K562 (cell line): Measurements from ENCODE around the gene VPS18. TPM values are rescaled to one million over a fixed set of nuclear protein-coding genes. Genes with fewer than 3 reads are reported as not detected.

Source experiments
- ELF2 ChIP-seq: fragments of 250-450 bp; sonication (Bioruptor Pico); IDR thresholded peaks from 2 replicates; pipeline ENCODE4 v1.5.0; 2021; ENCODE audit warnings: mild to moderate bottlenecking
- EWSR1 ChIP-seq: fragments of 450-650 bp; IDR thresholded peaks from 2 replicates; pipeline ENCODE4 v1.6.1; 2018; ENCODE audit warnings: borderline replicate concordance, mild to moderate bottlenecking, low read depth, moderate library complexity; ENCODE audit not compliant: partially characterized antibody
- MTF1 ChIP-seq: fragments of 250-450 bp; sonication (Bioruptor Pico); IDR thresholded peaks from 2 replicates; pipeline ENCODE4 v1.9.0; 2021; ENCODE audit warnings: moderate library complexity, mild to moderate bottlenecking, inconsistent platforms, borderline replicate concordance
- NBN ChIP-seq: fragments of 450-650 bp; IDR thresholded peaks from 2 replicates; pipeline ENCODE4 v1.6.1; 2016; ENCODE audit warnings: low read depth, mild to moderate bottlenecking
- NUFIP1 ChIP-seq: fragments of 450-650 bp; IDR thresholded peaks from 2 replicates; pipeline ENCODE4 v1.6.1; 2018; ENCODE audit not compliant: partially characterized antibody
- SIRT6 ChIP-seq: IDR thresholded peaks from one replicate; pipeline ENCODE4 v1.6.1; 2012; ENCODE audit warnings: low read depth, mild to moderate bottlenecking, control low read depth, inconsistent platforms, low read length, moderate library complexity
- SMAD4 ChIP-seq: fragments of 250-450 bp; sonication (Bioruptor Pico); conservative IDR thresholded peaks from 2 replicates; pipeline ENCODE4 v1.8.0; 2021; ENCODE audit warnings: inconsistent platforms, mild to moderate bottlenecking, moderate library complexity
- TRIM24 ChIP-seq, 2 experiments: fragments of 450-650 bp; IDR thresholded peaks; 2 replicates each; pipeline ENCODE4 v1.6.1; 2016
- TRIM28 ChIP-seq: fragments of 450-650 bp; IDR thresholded peaks from 2 replicates; pipeline ENCODE4 v1.6.1; 2017
- ZNF707 ChIP-seq: fragments of 250-450 bp; sonication (Bioruptor Pico); conservative IDR thresholded peaks from 2 replicates; pipeline ENCODE4 v1.8.0; 2022; ENCODE audit warnings: inconsistent platforms, mild to moderate bottlenecking, moderate library complexity
- polyA plus RNA-seq, 8 experiments: library from polyadenylated mRNA; depleted of rRNA in 4 of 8; stranded (reverse) in 5 of 8; unstranded in 3 of 8; fragments of >200 nt; fragmentation: Nextera tagmentation in 2 of 8; fragmentation: Illumina TruSeq in 1 of 8; extraction: Ambion mirVana in 2 of 8; extraction: Trizol in 1 of 8; gene quantifications; 2 replicates each; pipeline versions ENCODE4 v1.2.1 to v1.2.3, GENCODE V29; 2011 to 2014; ENCODE audit warnings: inconsistent platforms in 1 of 8, missing spikeins in 1 of 8
- total RNA-seq, 7 experiments: library from RNA; depleted of rRNA in 6 of 7; stranded (reverse); fragments of >200 nt in 6 of 7; fragmentation: Illumina TruSeq in 2 of 7; extraction: Trizol in 2 of 7; gene quantifications; 2 replicates each; pipeline versions ENCODE4 v1.2.1 to v1.2.3, GENCODE V29; 2011 to 2021; ENCODE audit warnings: low replicate concordance in 1 of 7
- TF ChIP-seq, protein P1 (sequence below), 2 experiments: fragments of 450-650 bp; IDR thresholded peaks; 2 replicates each; pipeline ENCODE4 v1.6.1; 2018; ENCODE audit warnings: mild to moderate bottlenecking in 2 of 2, low read depth in 1 of 2; ENCODE audit not compliant: partially characterized antibody in 2 of 2
- TF ChIP-seq, protein P2 (sequence below): fragments of 450-650 bp; IDR thresholded peaks from 2 replicates; pipeline ENCODE4 v1.6.1; 2014; ENCODE audit warnings: low read depth, mild to moderate bottlenecking, moderate library complexity, borderline replicate concordance
- TF ChIP-seq, protein P3 (sequence below): fragments of 450-650 bp; IDR thresholded peaks from 2 replicates; pipeline ENCODE4 v1.6.1; 2016; ENCODE audit warnings: missing biosample characterization, missing genetic modification characterization
- TF ChIP-seq, protein P4 (sequence below), 2 experiments: IDR thresholded peaks; 2 replicates each; pipeline ENCODE4 v1.6.1; 2011; ENCODE audit warnings: borderline replicate concordance in 1 of 2, control low read depth in 1 of 2, low read depth in 1 of 2, low read length in 1 of 2, mild to moderate bottlenecking in 1 of 2, mixed read lengths in 1 of 2, moderate library complexity in 1 of 2; ENCODE audit not compliant: insufficient read depth in 1 of 2, insufficient read length in 1 of 2, poor library complexity in 1 of 2, severe bottlenecking in 1 of 2; ENCODE audit errors: extremely low read depth in 1 of 2
- TF ChIP-seq, protein P5 (sequence below), 2 experiments: IDR thresholded peaks in 1 of 2; conservative IDR thresholded peaks in 1 of 2; 2 replicates each; pipeline ENCODE4 v1.6.1; 2016; ENCODE audit warnings: low read depth in 2 of 2, mild to moderate bottlenecking in 1 of 2, missing compliant biosample characterization in 1 of 2, missing genetic modification characterization in 1 of 2, moderate library complexity in 1 of 2

Gene VPS18
- total and polyA plus RNA-seq, 9 of the 15 experiments (the other 6 are each of a cell fraction or from before 2014, with no cell fraction given), result 0.73 to 19.9 (median 8.5) TPM

DNA sequence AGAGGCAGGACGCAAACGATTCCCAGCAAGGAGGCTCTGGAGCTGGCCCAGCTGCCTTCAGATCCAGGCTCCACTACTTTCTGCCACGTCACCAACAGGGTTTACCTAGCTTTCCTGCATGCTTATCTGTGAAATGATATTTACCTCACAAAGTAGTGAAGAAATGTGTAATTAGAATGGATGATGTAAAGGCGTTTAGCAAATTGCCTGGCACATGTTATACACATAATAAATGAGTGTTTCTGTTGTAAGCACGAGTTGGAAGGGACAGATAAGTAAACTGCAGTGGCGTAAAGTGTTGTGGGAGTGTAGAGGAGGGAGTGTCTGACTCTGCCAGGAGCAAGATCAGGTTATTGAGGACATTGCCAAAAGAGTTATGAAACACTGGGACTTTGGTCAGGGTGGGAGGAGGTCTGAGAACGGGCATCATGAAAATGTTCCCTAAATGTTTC lies 55.5 kb downstream of the VPS18 start (continued):
- TF ChIP-seq, protein P1, sequence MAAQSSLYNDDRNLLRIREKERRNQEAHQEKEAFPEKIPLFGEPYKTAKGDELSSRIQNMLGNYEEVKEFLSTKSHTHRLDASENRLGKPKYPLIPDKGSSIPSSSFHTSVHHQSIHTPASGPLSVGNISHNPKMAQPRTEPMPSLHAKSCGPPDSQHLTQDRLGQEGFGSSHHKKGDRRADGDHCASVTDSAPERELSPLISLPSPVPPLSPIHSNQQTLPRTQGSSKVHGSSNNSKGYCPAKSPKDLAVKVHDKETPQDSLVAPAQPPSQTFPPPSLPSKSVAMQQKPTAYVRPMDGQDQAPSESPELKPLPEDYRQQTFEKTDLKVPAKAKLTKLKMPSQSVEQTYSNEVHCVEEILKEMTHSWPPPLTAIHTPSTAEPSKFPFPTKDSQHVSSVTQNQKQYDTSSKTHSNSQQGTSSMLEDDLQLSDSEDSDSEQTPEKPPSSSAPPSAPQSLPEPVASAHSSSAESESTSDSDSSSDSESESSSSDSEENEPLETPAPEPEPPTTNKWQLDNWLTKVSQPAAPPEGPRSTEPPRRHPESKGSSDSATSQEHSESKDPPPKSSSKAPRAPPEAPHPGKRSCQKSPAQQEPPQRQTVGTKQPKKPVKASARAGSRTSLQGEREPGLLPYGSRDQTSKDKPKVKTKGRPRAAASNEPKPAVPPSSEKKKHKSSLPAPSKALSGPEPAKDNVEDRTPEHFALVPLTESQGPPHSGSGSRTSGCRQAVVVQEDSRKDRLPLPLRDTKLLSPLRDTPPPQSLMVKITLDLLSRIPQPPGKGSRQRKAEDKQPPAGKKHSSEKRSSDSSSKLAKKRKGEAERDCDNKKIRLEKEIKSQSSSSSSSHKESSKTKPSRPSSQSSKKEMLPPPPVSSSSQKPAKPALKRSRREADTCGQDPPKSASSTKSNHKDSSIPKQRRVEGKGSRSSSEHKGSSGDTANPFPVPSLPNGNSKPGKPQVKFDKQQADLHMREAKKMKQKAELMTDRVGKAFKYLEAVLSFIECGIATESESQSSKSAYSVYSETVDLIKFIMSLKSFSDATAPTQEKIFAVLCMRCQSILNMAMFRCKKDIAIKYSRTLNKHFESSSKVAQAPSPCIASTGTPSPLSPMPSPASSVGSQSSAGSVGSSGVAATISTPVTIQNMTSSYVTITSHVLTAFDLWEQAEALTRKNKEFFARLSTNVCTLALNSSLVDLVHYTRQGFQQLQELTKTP (IDR thresholded peaks at IDR 0.05; ENCODE audit: low read depth in 1 of 2, partially characterized antibody in 2 of 2), result no peak
- TF ChIP-seq EWSR1 (no peak), SIRT6 (no peak), ELF2 (CRISPR knock-in tag) (no peak), SMAD4 (CRISPR knock-in tag) (no peak), NBN (0 out of 2 replicates have a peak, but pooled peaks have one; percentile 31), MTF1 (CRISPR knock-in tag) (no peak), ZNF707 (CRISPR knock-in tag) (no peak), TRIM28 (no peak), TRIM24 (IDR thresholded peaks at IDR 0.05) (peak in 1 of 2 experiments; percentile 15; a peak in 1 of 4 replicates), NUFIP1 (no peak)
- TF ChIP-seq, protein P2, sequence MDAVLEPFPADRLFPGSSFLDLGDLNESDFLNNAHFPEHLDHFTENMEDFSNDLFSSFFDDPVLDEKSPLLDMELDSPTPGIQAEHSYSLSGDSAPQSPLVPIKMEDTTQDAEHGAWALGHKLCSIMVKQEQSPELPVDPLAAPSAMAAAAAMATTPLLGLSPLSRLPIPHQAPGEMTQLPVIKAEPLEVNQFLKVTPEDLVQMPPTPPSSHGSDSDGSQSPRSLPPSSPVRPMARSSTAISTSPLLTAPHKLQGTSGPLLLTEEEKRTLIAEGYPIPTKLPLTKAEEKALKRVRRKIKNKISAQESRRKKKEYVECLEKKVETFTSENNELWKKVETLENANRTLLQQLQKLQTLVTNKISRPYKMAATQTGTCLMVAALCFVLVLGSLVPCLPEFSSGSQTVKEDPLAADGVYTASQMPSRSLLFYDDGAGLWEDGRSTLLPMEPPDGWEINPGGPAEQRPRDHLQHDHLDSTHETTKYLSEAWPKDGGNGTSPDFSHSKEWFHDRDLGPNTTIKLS, result peak; percentile 77; the same call in 1 of the 2 replicates
- TF ChIP-seq, protein P3, sequence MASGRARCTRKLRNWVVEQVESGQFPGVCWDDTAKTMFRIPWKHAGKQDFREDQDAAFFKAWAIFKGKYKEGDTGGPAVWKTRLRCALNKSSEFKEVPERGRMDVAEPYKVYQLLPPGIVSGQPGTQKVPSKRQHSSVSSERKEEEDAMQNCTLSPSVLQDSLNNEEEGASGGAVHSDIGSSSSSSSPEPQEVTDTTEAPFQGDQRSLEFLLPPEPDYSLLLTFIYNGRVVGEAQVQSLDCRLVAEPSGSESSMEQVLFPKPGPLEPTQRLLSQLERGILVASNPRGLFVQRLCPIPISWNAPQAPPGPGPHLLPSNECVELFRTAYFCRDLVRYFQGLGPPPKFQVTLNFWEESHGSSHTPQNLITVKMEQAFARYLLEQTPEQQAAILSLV, result no peak
- TF ChIP-seq, protein P4, sequence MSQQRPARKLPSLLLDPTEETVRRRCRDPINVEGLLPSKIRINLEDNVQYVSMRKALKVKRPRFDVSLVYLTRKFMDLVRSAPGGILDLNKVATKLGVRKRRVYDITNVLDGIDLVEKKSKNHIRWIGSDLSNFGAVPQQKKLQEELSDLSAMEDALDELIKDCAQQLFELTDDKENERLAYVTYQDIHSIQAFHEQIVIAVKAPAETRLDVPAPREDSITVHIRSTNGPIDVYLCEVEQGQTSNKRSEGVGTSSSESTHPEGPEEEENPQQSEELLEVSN (IDR thresholded peaks at IDR 0.05; ENCODE audit: borderline replicate concordance in 1 of 2, extremely low read depth in 1 of 2, insufficient read depth in 1 of 2, insufficient read length in 1 of 2, low read depth in 1 of 2, low read length in 1 of 2, poor library complexity in 1 of 2, severe bottlenecking in 1 of 2), result no peak
- TF ChIP-seq, protein P5, sequence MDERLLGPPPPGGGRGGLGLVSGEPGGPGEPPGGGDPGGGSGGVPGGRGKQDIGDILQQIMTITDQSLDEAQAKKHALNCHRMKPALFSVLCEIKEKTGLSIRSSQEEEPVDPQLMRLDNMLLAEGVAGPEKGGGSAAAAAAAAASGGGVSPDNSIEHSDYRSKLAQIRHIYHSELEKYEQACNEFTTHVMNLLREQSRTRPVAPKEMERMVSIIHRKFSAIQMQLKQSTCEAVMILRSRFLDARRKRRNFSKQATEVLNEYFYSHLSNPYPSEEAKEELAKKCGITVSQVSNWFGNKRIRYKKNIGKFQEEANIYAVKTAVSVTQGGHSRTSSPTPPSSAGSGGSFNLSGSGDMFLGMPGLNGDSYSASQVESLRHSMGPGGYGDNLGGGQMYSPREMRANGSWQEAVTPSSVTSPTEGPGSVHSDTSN (CRISPR knock-in tag; IDR thresholded peaks at IDR 0.05; ENCODE audit: low read depth), result no peak
- TF ChIP-seq, protein P5 (tag; conservative IDR thresholded peaks at IDR 0.05; ENCODE audit: low read depth), result peak; percentile 9; the same call in 1 of the 2 replicates
